ENCODE results near the gene SOHLH1.

SOHLH1 gene

DNA sequence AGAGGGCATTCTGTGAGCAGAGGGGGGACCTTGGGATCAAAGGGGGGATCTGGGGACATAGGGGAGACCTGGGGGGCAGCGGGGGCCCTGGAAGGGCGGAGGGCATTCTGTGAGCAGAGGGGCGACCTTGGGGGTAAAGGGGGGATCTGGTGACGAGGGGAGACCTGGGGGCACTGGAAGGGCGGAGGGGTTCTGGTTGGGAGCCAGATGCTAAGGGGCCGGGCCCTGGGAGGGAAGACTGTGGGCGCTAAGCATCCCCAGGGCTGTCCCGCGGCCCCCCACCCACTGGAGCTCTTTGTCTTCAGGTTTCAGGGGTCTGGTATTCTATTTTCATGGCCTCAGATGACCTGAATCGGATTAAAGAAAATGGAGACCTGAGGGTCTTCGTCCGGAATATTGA lies 35.4 kb downstream of the SOHLH1 start:
- Histone ChIP-seq H3K36me3 (ENCODE audit: control insufficient read depth in 2 of 2, insufficient read depth in 1 of 2, low read length in 2 of 2) (no peaks in the 10 kb centered on the region), H3K4me3 (ENCODE audit: low read depth, low read length) (no peak overlapping the region), H3K27ac (ENCODE audit: extremely low read depth, low read depth, low read length) (no peak overlapping the region), H3K4me1 (ENCODE audit: control insufficient read depth, insufficient read depth, low read length) (no peaks in the 10 kb centered on the region), H3K9me3 (ENCODE audit: control insufficient read depth, insufficient read depth, low read depth, low read length) (no peaks in the 10 kb centered on the region)
- ChIA-PET POLR2A (no interaction called here), CTCF (no interaction called here)
- TF ChIP-seq OSR2 (tag by site-specific recombination; IDR thresholded peaks at IDR 0.05) (no peak), ZNF514 (tag by site-specific recombination; IDR thresholded peaks at IDR 0.05) (no peak), ZNF16 (tag by site-specific recombination; IDR thresholded peaks at IDR 0.05; ENCODE audit: low read depth) (no peak), ZNF2 (tag by site-specific recombination; IDR thresholded peaks at IDR 0.05) (no peak), OVOL3 (tag by site-specific recombination; IDR thresholded peaks at IDR 0.05) (no peak), SCRT1 (tag by site-specific recombination; IDR thresholded peaks at IDR 0.05; ENCODE audit: borderline replicate concordance) (no peak), KLF7 (tag by site-specific recombination; IDR thresholded peaks at IDR 0.05; ENCODE audit: borderline replicate concordance) (no peak), ZBTB21 (tag by site-specific recombination; IDR thresholded peaks at IDR 0.05) (no peak), ZNF354C (tag by site-specific recombination; IDR thresholded peaks at IDR 0.05; ENCODE audit: borderline replicate concordance, low read depth) (no peak), ZNF639 (tag by site-specific recombination; IDR thresholded peaks at IDR 0.05) (no peak), ZNF707 (tag by site-specific recombination; IDR thresholded peaks at IDR 0.05) (no peak), ZNF341 (tag by site-specific recombination; IDR thresholded peaks at IDR 0.05; ENCODE audit: low read depth) (no peak), ZNF302 (tag by site-specific recombination; IDR thresholded peaks at IDR 0.05; ENCODE audit: low read depth) (no peak), KLF1 (tag by site-specific recombination; IDR thresholded peaks at IDR 0.05) (no peak), ZNF558 (tag by site-specific recombination; IDR thresholded peaks at IDR 0.05) (no peak), ZNF10 (tag by site-specific recombination; IDR thresholded peaks at IDR 0.05) (no peak)
- TF ChIP-seq, protein P1, sequence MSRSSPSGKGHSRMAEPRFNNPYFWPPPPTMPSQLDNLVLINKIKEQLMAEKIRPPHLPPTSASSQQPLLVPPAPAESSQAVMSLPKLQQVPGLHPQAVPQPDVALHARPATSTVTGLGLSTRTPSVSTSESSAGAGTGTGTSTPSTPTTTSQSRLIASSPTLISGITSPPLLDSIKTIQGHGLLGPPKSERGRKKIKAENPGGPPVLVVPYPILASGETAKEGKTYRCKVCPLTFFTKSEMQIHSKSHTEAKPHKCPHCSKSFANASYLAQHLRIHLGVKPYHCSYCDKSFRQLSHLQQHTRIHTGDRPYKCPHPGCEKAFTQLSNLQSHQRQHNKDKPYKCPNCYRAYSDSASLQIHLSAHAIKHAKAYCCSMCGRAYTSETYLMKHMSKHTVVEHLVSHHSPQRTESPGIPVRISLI (tag by site-specific recombination; IDR thresholded peaks at IDR 0.05), result no peak

DNA sequence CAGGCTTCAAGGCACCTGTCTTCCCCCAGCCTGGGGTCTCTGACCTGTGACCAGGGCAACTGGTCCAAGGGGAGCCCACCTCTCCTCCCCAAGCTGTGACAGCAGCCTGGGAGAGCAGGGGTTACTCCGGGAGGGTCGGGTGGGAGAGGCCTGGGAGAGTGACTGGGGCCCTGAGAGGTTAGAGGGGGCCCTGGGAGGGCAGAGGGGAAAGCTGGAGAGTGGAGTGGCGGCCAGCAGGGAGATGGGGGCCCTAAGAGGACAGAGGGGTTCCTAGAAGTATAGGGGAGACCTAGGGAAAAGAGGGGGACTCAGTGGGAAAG lies 35.9 kb downstream of the SOHLH1 start:
- no peaks in the 10 kb centered on the region for H3K9me3 ChIP-seq (ENCODE audit: control insufficient read depth, insufficient read depth, low read depth, low read length)
- TF ChIP-seq, protein P2, sequence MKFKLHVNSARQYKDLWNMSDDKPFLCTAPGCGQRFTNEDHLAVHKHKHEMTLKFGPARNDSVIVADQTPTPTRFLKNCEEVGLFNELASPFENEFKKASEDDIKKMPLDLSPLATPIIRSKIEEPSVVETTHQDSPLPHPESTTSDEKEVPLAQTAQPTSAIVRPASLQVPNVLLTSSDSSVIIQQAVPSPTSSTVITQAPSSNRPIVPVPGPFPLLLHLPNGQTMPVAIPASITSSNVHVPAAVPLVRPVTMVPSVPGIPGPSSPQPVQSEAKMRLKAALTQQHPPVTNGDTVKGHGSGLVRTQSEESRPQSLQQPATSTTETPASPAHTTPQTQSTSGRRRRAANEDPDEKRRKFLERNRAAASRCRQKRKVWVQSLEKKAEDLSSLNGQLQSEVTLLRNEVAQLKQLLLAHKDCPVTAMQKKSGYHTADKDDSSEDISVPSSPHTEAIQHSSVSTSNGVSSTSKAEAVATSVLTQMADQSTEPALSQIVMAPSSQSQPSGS (tag by site-specific recombination; IDR thresholded peaks at IDR 0.05; ENCODE audit: low read depth), result no peak
- no peak for TF ChIP-seq ZNF223 (tag by site-specific recombination; IDR thresholded peaks at IDR 0.05)
- no peak for TF ChIP-seq ZNF266 (tag by site-specific recombination; IDR thresholded peaks at IDR 0.05; ENCODE audit: low read depth)
- no peak for TF ChIP-seq ZFHX2 (tag by site-specific recombination; conservative IDR thresholded peaks at IDR 0.05)
- TF ChIP-seq, protein P3, sequence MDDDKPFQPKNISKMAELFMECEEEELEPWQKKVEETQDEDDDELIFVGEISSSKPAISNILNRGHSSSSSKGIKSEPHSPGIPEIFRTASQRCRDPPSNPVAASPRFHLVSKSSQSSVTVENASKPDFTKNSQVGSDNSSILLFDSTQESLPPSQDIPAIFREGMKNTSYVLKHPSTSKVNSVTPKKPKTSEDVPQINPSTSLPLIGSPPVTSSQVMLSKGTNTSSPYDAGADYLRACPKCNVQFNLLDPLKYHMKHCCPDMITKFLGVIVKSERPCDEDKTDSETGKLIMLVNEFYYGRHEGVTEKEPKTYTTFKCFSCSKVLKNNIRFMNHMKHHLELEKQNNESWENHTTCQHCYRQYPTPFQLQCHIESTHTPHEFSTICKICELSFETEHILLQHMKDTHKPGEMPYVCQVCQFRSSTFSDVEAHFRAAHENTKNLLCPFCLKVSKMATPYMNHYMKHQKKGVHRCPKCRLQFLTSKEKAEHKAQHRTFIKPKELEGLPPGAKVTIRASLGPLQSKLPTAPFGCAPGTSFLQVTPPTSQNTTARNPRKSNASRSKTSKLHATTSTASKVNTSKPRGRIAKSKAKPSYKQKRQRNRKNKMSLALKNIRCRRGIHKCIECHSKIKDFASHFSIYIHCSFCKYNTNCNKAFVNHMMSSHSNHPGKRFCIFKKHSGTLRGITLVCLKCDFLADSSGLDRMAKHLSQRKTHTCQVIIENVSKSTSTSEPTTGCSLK (tag by site-specific recombination; IDR thresholded peaks at IDR 0.05), result no peak
- TF ChIP-seq YY2 (tag by site-specific recombination; IDR thresholded peaks at IDR 0.05), result no peak
- no peak for TF ChIP-seq ZNF792 (tag by site-specific recombination; IDR thresholded peaks at IDR 0.05)
- TF ChIP-seq ZNF2 (tag by site-specific recombination; IDR thresholded peaks at IDR 0.05), result no peak
- no peak for TF ChIP-seq KLF8 (tag by site-specific recombination; IDR thresholded peaks at IDR 0.05)
- no peak for TF ChIP-seq RBAK (tag by site-specific recombination; IDR thresholded peaks at IDR 0.05)
- TF ChIP-seq GLI2 (tag by site-specific recombination; IDR thresholded peaks at IDR 0.05; ENCODE audit: borderline replicate concordance, low read depth), result no peak
- no peak for TF ChIP-seq SP3 (tag by site-specific recombination; IDR thresholded peaks at IDR 0.05)
- no peak for TF ChIP-seq ZNF561 (tag by site-specific recombination; IDR thresholded peaks at IDR 0.05; ENCODE audit: borderline replicate concordance)
- TF ChIP-seq BCL11B (tag by site-specific recombination; IDR thresholded peaks at IDR 0.05; ENCODE audit: low read depth), result no peak
- no peak for TF ChIP-seq ZNF157 (tag by site-specific recombination; IDR thresholded peaks at IDR 0.05)
- TF ChIP-seq ZNF24 (tag by site-specific recombination; IDR thresholded peaks at IDR 0.05), result no peak
- H3K4me1 ChIP-seq (ENCODE audit: control insufficient read depth, insufficient read depth, low read length), result no peaks in the 10 kb centered on the region
- ChIA-PET CTCF (no interaction called here), POLR2A (no interaction called here)
- no peak overlapping the region for H3K27ac ChIP-seq (ENCODE audit: extremely low read depth, low read depth, low read length)
- H3K4me3 ChIP-seq (ENCODE audit: low read depth, low read length), result no peak overlapping the region
- no peaks in the 10 kb centered on the region for H3K36me3 ChIP-seq (ENCODE audit: control insufficient read depth in 2 of 2, insufficient read depth in 1 of 2, low read length in 2 of 2)
